Loucy (cell line): Measurements from ENCODE around the gene RSPH9.

Experiments
- H2AFZ ChIP-seq: fragments of 200-600 bp; sonication (generic); 2 replicates; pipeline ENCODE4 v1.6.0; 2016; ENCODE audit warnings: antibody characterized with exemption, mild to moderate bottlenecking, low read length, moderate library complexity
- H3F3A ChIP-seq: fragments of 200-600 bp; 2 replicates; pipeline ENCODE4 v1.6.0; 2016; ENCODE audit warnings: antibody characterized with exemption, low read depth, mild to moderate bottlenecking
- H3K27me3 ChIP-seq: fragments of 200-600 bp; sonication (generic); 2 replicates; pipeline ENCODE4 v1.6.1; 2014; ENCODE audit warnings: low read length, mild to moderate bottlenecking; ENCODE audit not compliant: insufficient read depth, poor library complexity, severe bottlenecking
- H3K36me3 ChIP-seq: fragments of 200-600 bp; sonication (generic); 2 replicates; pipeline ENCODE4 v1.6.1; 2016; ENCODE audit warnings: low read length; ENCODE audit not compliant: insufficient read depth
- H3K4me1 ChIP-seq: fragments of 200-600 bp; sonication (generic); 2 replicates; pipeline ENCODE4 v1.5.1; 2014; ENCODE audit warnings: low read length, mild to moderate bottlenecking; ENCODE audit not compliant: insufficient read depth, poor library complexity, severe bottlenecking
- H3K4me2 ChIP-seq: fragments of 200-600 bp; sonication (generic); 2 replicates; pipeline ENCODE4 v1.6.0; 2014; ENCODE audit warnings: antibody characterized with exemption, low read length, low read depth, mild to moderate bottlenecking; ENCODE audit not compliant: poor library complexity, severe bottlenecking
- H3K4me3 ChIP-seq: fragments of 200-600 bp; sonication (generic); 2 replicates; pipeline ENCODE4 v1.5.1; 2014; ENCODE audit warnings: low read length, mild to moderate bottlenecking, mixed read lengths; ENCODE audit not compliant: poor library complexity, severe bottlenecking
- H3K79me2 ChIP-seq: fragments of 200-600 bp; sonication (generic); 2 replicates; pipeline ENCODE4 v1.6.1; 2014; ENCODE audit warnings: low read length; ENCODE audit not compliant: insufficient read depth
- H3K9ac ChIP-seq: fragments of 200-600 bp; sonication (generic); 2 replicates; pipeline ENCODE4 v1.6.0; 2014; ENCODE audit warnings: mild to moderate bottlenecking, low read depth, low read length, moderate library complexity; ENCODE audit not compliant: poor library complexity, severe bottlenecking
- H3K9me2 ChIP-seq: fragments of 200-600 bp; sonication (generic); replicated peaks from 2 replicates; pipeline ENCODE4 v1.6.1; 2016; ENCODE audit warnings: low read depth, low read length, mixed read lengths
- H3K9me3 ChIP-seq: fragments of 200-600 bp; sonication (generic); 2 replicates; pipeline ENCODE4 v1.6.1; 2014; ENCODE audit warnings: mild to moderate bottlenecking, antibody characterized with exemption, low read length, low read depth; ENCODE audit not compliant: insufficient read depth
- H4K20me1 ChIP-seq: fragments of 200-600 bp; sonication (generic); 2 replicates; pipeline ENCODE4 v1.6.0; 2014; ENCODE audit warnings: antibody characterized with exemption, low read length, mild to moderate bottlenecking; ENCODE audit not compliant: insufficient read depth, poor library complexity, severe bottlenecking
- EZH2phosphoT487 ChIP-seq: fragments of 200-600 bp; IDR thresholded peaks from 2 replicates; pipeline ENCODE4 v1.6.1; 2018; ENCODE audit warnings: antibody characterized with exemption, mild to moderate bottlenecking, moderate library complexity, borderline replicate concordance
- TF ChIP-seq, protein P1 (sequence below): fragments of 200-600 bp; sonication (generic); conservative IDR thresholded peaks from 2 replicates; pipeline ENCODE4 v1.5.1; 2014; ENCODE audit warnings: mild to moderate bottlenecking, antibody characterized with exemption, low read length

RSPH9 gene

DNA sequence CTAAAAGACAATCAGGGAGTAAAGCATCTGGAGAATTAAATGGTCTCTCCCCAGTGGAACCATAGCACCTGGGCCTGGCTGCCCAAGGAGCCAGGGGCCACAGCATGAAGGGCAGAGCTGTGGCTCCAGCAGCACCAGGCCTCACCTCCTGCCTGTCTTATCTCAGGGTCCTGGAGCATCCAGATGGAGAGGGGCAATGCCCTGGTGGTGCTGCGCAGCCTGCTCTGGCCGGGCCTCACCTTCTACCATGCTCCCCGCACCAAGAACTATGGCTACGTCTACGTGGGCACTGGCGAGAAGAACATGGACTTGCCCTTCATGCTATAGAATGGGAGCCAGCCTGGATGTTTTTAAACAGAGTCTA lies 25.8 kb downstream of the RSPH9 start:
- Histone ChIP-seq H3K4me1 (peaks cover 3% of the 10 kb centered on the region), H3K9ac (no peak overlapping the region), H3K9me2 (no peaks in the 10 kb centered on the region), H3K4me3 (no peak overlapping the region), H3K4me2 (no peak overlapping the region), H3K27me3 (no peaks in the 10 kb centered on the region), H3F3A (no peaks in the 10 kb centered on the region), H3K36me3 (peaks cover 46% of the 10 kb centered on the region; the same call in 1 of the 2 replicates), H3K79me2 (no peaks in the 10 kb centered on the region), H4K20me1 (no peaks in the 10 kb centered on the region), H2AFZ (no peak overlapping the region), H3K9me3 (no peaks in the 10 kb centered on the region)
- no peak for TF ChIP-seq EZH2phosphoT487
- TF ChIP-seq, protein P1, sequence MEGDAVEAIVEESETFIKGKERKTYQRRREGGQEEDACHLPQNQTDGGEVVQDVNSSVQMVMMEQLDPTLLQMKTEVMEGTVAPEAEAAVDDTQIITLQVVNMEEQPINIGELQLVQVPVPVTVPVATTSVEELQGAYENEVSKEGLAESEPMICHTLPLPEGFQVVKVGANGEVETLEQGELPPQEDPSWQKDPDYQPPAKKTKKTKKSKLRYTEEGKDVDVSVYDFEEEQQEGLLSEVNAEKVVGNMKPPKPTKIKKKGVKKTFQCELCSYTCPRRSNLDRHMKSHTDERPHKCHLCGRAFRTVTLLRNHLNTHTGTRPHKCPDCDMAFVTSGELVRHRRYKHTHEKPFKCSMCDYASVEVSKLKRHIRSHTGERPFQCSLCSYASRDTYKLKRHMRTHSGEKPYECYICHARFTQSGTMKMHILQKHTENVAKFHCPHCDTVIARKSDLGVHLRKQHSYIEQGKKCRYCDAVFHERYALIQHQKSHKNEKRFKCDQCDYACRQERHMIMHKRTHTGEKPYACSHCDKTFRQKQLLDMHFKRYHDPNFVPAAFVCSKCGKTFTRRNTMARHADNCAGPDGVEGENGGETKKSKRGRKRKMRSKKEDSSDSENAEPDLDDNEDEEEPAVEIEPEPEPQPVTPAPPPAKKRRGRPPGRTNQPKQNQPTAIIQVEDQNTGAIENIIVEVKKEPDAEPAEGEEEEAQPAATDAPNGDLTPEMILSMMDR = no peak

DNA sequence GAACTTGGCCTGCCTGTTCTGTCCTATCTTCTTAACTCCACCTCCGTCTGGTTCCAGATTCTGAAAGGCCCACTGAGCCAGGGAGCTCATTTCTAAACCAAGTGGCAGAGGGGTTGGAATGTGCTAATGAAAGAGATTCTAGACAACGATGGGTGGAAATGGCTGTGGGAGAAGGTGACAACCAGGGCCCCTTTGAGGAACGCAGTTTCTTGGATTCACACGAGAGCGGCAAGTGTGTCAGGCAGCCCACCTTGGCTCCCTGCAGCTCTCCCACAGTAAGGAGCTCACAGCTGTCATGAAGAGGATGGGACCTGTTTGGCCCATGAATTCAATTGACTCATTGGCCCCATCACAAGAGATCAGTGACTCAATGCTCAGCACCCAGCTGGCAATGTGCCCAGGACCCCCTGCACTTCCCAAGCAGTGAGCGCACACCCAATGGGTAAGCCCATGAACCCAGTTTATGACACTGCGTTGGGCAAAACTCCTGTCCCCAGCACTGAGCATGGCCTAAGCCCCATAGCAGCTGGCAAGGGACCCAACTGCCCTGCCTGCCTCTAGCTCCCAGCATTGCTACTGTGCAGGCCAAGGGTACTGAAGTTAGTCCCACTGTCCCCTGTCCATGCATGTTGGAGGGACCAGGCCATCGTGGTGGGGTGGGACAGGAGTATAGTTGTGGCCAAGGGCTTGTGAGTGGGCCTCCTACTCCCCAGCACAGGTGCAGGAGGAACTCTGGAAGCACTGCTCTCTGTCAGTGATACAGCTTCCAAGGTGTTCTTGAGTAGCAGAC lies 26.4 kb downstream of the RSPH9 start:
- no peak for TF ChIP-seq EZH2phosphoT487
- TF ChIP-seq, protein P1 = no peak
- H4K20me1 ChIP-seq = no peaks in the 10 kb centered on the region
- no peak overlapping the region for H3K4me2 ChIP-seq
- H3K9me2 ChIP-seq = no peaks in the 10 kb centered on the region
- peaks cover 51% of the 10 kb centered on the region; the same call in 1 of the 2 replicates for H3K36me3 ChIP-seq
- no peak overlapping the region for H2AFZ ChIP-seq
- H3K4me3 ChIP-seq = no peak overlapping the region
- H3K79me2 ChIP-seq = no peaks in the 10 kb centered on the region
- no peaks in the 10 kb centered on the region for H3F3A ChIP-seq
- H3K9me3 ChIP-seq = no peaks in the 10 kb centered on the region
- no peak overlapping the region for H3K9ac ChIP-seq
- H3K27me3 ChIP-seq = no peaks in the 10 kb centered on the region
- peaks cover 3% of the 10 kb centered on the region for H3K4me1 ChIP-seq

DNA sequence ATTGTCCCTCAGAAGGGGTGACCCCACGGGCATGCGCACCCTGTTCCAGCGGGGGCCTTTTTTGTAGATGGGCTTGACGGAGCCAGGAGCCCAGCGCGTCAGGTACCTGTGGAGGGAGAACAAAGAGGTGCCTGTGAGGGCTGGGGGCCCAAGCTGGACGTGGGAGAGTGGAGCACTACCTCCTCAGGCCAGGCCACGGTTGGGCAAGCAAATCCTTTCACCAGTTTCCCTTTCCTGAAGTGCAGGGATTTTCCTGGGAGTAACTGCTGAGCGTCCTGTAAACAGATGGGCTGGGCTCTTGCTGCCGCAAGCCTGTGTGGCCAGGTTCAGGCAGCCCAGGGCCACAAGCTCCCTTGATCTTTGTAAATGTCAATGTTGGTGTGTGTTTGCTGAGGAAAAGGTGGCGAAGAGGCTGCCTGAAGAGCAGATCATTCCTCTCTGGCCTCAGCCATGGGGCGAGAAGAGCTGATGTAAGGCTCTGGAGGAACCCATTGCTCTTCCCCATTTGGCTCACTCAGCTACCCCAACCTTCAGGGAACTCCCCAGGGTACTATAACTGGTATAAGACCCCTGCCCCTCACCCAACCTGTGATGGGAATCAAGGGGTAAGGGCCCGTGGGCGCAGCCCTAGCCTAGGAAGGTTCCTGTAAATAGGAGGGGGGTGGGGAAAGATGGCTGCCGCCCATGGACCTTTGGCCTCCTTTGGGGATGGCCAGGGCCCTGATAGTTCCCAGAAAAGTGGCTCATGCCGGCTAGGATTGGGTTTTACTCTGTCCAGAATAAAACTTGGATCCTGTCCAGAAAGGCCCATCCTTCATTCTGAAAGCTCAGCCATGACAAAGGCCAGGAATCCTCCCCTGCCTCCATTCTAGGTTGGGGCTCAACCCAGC lies 27.2 kb downstream of the RSPH9 start:
- Histone ChIP-seq H3K79me2 (no peaks in the 10 kb centered on the region), H3K9me2 (no peaks in the 10 kb centered on the region), H3K4me1 (peaks cover 3% of the 10 kb centered on the region), H3K27me3 (no peaks in the 10 kb centered on the region), H2AFZ (no peak overlapping the region), H3K9me3 (no peaks in the 10 kb centered on the region), H4K20me1 (no peaks in the 10 kb centered on the region), H3F3A (no peaks in the 10 kb centered on the region), H3K4me3 (no peak overlapping the region), H3K9ac (no peak overlapping the region), H3K36me3 (peaks cover 59% of the 10 kb centered on the region; the same call in 1 of the 2 replicates), H3K4me2 (no peak overlapping the region)
- TF ChIP-seq, protein P1 = no peak
- no peak for TF ChIP-seq EZH2phosphoT487
